ENCODE data around the gene NR5A1. TPM values are rescaled to one million over a fixed set of nuclear protein-coding genes. Genes with fewer than 3 reads are reported as not detected.

The NR5A1 gene
- total RNA-seq, 1 experiment from 2014 or later, result 0.09 TPM

GRCh38 chr9:124462739-124463138 lies 44.5 kb downstream of the NR5A1 start:
- no peaks in the 10 kb centered on the region for H3K4me1 Mint-ChIP-seq (ENCODE audit: low read depth, unreplicated experiment)
- Histone ChIP-seq H3K4me1 (no peaks in the 10 kb centered on the region), H3K9me3 (no peaks in the 10 kb centered on the region), H3K27me3 (replicated peaks; ENCODE audit: control insufficient read depth, insufficient read depth, low read length) (no peaks in the 10 kb centered on the region), H3K4me3 (ENCODE audit: low read depth, low read length) (no peak overlapping the region), H3K36me3 (ENCODE audit: control insufficient read depth, insufficient read depth, low read length) (no peaks in the 10 kb centered on the region)
- DNase-seq, result no peak
- intact Hi-C loops (cut with micrococcal nuclease; ENCODE audit: unreplicated experiment), result no loop called here
- peaks cover 6% of the 10 kb centered on the region for H3K27me3 Mint-ChIP-seq (ENCODE audit: insufficient read depth, unreplicated experiment)
- no peak overlapping the region for H3K4me3 Mint-ChIP-seq (ENCODE audit: unreplicated experiment)
- no peak overlapping the region for H3K27ac Mint-ChIP-seq (ENCODE audit: unreplicated experiment)
- CTCF ChIA-PET, result no interaction called here
- no TSS peak for BruUV-seq (replicated peaks)
- no peaks in the 10 kb centered on the region for H3K9me3 Mint-ChIP-seq (ENCODE audit: unreplicated experiment)
- no peak for TF ChIP-seq CTCF (IDR thresholded peaks at IDR 0.05; ENCODE audit: insufficient read depth in 1 of 2, low read depth in 1 of 2, low read length in 1 of 2, severe bottlenecking in 1 of 2, unreplicated experiment in 1 of 2)
- no peaks in the 10 kb centered on the region for H3K36me3 Mint-ChIP-seq (ENCODE audit: insufficient read depth, unreplicated experiment)
- POLR2A ChIA-PET, result no interaction called here

GRCh38 chr9:124458441-124458840 lies 48.8 kb downstream of the NR5A1 start:
- H3K27me3 Mint-ChIP-seq (ENCODE audit: insufficient read depth, unreplicated experiment), result peaks cover 6% of the 10 kb centered on the region
- Histone ChIP-seq H3K4me3 (ENCODE audit: low read depth, low read length) (no peak overlapping the region), H3K4me1 (no peaks in the 10 kb centered on the region), H3K36me3 (ENCODE audit: control insufficient read depth, insufficient read depth, low read length) (no peaks in the 10 kb centered on the region), H3K27me3 (replicated peaks; ENCODE audit: control insufficient read depth, insufficient read depth, low read length) (no peaks in the 10 kb centered on the region), H3K9me3 (no peaks in the 10 kb centered on the region)
- no TSS peak for BruUV-seq (replicated peaks)
- no peak for DNase-seq
- H3K36me3 Mint-ChIP-seq (ENCODE audit: insufficient read depth, unreplicated experiment), result no peaks in the 10 kb centered on the region
- no peak for TF ChIP-seq CTCF (IDR thresholded peaks at IDR 0.05; ENCODE audit: insufficient read depth in 1 of 2, low read depth in 1 of 2, low read length in 1 of 2, severe bottlenecking in 1 of 2, unreplicated experiment in 1 of 2)
- ChIA-PET CTCF (interaction anchor here (0.7 kb wide), 1 partner anchor 148 kb away, joined by 3 read pairs; no protein-coding TSS in a partner anchor), POLR2A (no interaction called here)
- H3K4me3 Mint-ChIP-seq (ENCODE audit: unreplicated experiment), result no peak overlapping the region
- H3K27ac Mint-ChIP-seq (ENCODE audit: unreplicated experiment), result no peak overlapping the region
- H3K4me1 Mint-ChIP-seq (ENCODE audit: low read depth, unreplicated experiment), result no peaks in the 10 kb centered on the region
- H3K9me3 Mint-ChIP-seq (ENCODE audit: unreplicated experiment), result no peaks in the 10 kb centered on the region
- intact Hi-C loops (cut with micrococcal nuclease; ENCODE audit: unreplicated experiment), result no loop called here

- Mint-ChIP-seq H3K4me3 (ENCODE audit: unreplicated experiment) (no peak overlapping the region), H3K4me1 (ENCODE audit: low read depth, unreplicated experiment) (no peaks in the 10 kb centered on the region), H3K36me3 (ENCODE audit: insufficient read depth, unreplicated experiment) (no peaks in the 10 kb centered on the region), H3K27me3 (ENCODE audit: insufficient read depth, unreplicated experiment) (peaks cover 6% of the 10 kb centered on the region), H3K9me3 (ENCODE audit: unreplicated experiment) (no peaks in the 10 kb centered on the region), H3K27ac (ENCODE audit: unreplicated experiment) (no peak overlapping the region)
- H3K4me1 ChIP-seq, result peaks cover 3% of the 10 kb centered on the region
- H3K27me3 ChIP-seq (replicated peaks; ENCODE audit: control insufficient read depth, insufficient read depth, low read length), result no peaks in the 10 kb centered on the region
- H3K4me3 ChIP-seq (ENCODE audit: low read depth, low read length), result no peak overlapping the region
- TF ChIP-seq CTCF (IDR thresholded peaks at IDR 0.05; ENCODE audit: insufficient read depth in 1 of 2, low read depth in 1 of 2, low read length in 1 of 2, severe bottlenecking in 1 of 2, unreplicated experiment in 1 of 2), result no peak
- peak in 1 of 2 experiments; percentile 32 for DNase-seq
- POLR2A ChIA-PET, result no interaction called here
- no TSS peak for BruUV-seq (replicated peaks)
- intact Hi-C loops (cut with micrococcal nuclease; ENCODE audit: unreplicated experiment), result no loop called here
- CTCF ChIA-PET, result interaction anchor here (0.7 kb wide), 1 partner anchor 148 kb away, joined by 3 read pairs; no protein-coding TSS in a partner anchor
- no peaks in the 10 kb centered on the region for H3K36me3 ChIP-seq (ENCODE audit: control insufficient read depth, insufficient read depth, low read length)
- no peaks in the 10 kb centered on the region for H3K9me3 ChIP-seq
These were observed 49.2 kb downstream of the NR5A1 start for GRCh38 chr9:124457887-124458431.

All from Caco-2 (cell line).